K562 treated with DMSO at 1 percent for 4 hours (cell line): Measurements from ENCODE around the gene FOXD2. TPM values are rescaled to one million over a fixed set of nuclear protein-coding genes. Genes with fewer than 3 reads are reported as not detected.

Experiments used
- total RNA-seq: library from RNA; unstranded; fragments of 300-600 nt; gene quantifications from 2 replicates; pipeline ENCODE4 v1.2.3, GENCODE V29; 2022; ENCODE audit not compliant: insufficient read depth

Gene FOXD2
- 2.9 and 3.0 TPM in 2 replicates for total RNA-seq

DNA sequence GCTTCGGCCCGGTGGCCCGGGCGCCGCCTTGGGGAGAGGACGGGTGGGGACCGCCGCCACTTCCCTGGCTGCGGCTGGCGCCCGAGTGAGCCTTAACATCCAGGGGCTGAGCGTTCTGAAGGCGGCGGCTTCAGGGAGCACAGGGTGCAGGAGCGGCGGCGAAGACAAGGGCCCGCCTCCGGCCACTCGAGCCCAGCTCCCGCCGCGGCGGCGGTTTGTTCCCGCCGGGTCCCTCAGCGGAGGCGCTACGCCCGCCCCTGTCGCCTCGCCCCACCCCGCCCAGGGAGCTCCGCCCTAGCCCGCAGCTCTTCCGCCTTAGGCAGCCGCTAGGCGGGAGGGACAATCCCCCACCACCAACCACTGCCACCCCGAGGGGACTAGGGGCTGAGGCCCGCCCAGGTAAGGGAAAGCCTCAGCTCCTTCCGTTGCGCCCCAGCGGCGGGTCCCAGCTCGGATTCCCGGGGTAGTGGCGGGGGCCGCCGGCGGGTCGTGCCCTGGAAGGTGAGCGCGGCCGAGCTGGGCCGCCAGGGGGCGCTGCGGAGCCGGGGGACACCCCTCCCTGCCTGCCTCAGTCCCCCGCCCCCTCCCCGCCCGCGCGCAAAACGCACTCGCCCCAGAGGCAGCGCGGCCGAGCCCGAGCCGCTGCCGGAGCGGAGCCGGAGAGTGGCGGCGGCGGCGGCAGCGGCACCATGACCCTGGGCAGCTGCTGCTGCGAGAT, at the start of gene FOXD2:
Gene FOXD2, plus strand, starts transcription at position 598 of the 718 bp plus-strand sequence. Its CDS starts 92 bp downstream, at position 690.

DNA sequence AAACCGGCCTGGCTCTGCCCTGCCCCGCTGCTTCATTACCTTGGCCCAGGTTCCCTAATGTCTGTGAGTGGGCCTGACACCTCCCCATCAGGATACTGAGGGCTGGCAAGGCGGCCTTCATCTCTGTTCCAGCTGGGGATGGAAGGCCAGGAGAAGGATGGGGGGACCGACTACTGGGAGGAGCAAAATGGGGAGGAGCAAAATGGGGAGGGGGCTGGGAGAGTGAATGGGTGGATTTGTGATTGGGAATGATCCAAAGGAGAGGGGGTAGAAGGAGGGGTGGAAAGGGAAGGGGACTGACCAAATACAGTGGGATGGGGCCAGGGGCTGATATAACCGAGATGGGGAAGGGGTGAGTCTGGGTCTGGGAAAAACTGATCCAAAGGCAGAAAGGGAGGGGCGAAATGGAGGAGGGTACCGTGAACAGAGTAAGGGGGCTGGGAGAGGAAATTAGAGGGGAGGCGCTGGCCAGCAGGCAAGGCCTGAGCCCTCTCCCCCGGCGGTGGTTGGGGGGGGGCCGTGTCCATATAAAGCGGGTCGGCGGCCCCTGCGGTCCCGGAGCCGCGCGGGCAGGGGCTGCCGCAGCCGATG, 22.0 kb upstream of the FOXD2 start, which contains the start of gene FOXE3:
Gene FOXE3, plus strand, starts transcription at position 558 of the 591 bp plus-strand sequence. Its CDS starts 31 bp downstream, at position 589.

Other genes starting within 250 kb of the FOXD2 start
- 1.5 TPM in 1 of 2 replicates, not detected in the other for gene PDZK1IP1, start 248.0 kb upstream of the FOXD2 start, total RNA-seq
- gene TAL1, start 205.8 kb upstream of the FOXD2 start, total RNA-seq: 22.6 and 82.8 TPM in 2 replicates
- 28.3 and 35.1 TPM in 2 replicates for gene STIL, start 123.9 kb upstream of the FOXD2 start, total RNA-seq
- 69.4 and 83.5 TPM in 2 replicates for gene CMPK1, start 104.3 kb upstream of the FOXD2 start, total RNA-seq
- 0.67 TPM in 1 of 2 replicates, not detected in the other for gene FOXE3, start 21.8 kb upstream of the FOXD2 start, total RNA-seq